Sigmoid colon (tissue), 7 donors: Measurements from ENCODE around the gene SKIC8. TPM values are rescaled to one million over a fixed set of nuclear protein-coding genes. Genes with fewer than 3 reads are reported as not detected.

Experiments
- DNase-seq: peaks from one replicate; pipeline ENCODE4 v3.0.0-alpha.2; 2019
- H3K27ac ChIP-seq, 4 donors: fragments of 200-600 bp; sonication (generic); one replicate each; pipeline ENCODE4 v1.5.1; 2016 to 2019; ENCODE audit warnings: mild to moderate bottlenecking in 1 of 4
- H3K27me3 ChIP-seq, 3 donors: fragments of 200-600 bp; sonication (generic); one replicate each; pipeline ENCODE4 v1.5.1; 2019; ENCODE audit warnings: mild to moderate bottlenecking in 1 of 3
- H3K36me3 ChIP-seq, 4 donors: fragments of 200-600 bp; sonication (generic); one replicate each; pipeline ENCODE4 v1.5.1; 2016 to 2019
- H3K4me1 ChIP-seq, 4 donors: fragments of 200-600 bp; sonication (generic); one replicate each; pipeline ENCODE4 v1.5.1; 2017 to 2019
- H3K4me3 ChIP-seq, 4 donors: fragments of 200-600 bp; sonication (generic); one replicate each; pipeline ENCODE4 v1.5.1; 2017 to 2019; ENCODE audit warnings: mild to moderate bottlenecking in 2 of 4, moderate library complexity in 1 of 4
- H3K9me3 ChIP-seq, 4 donors: fragments of 200-600 bp in 3 of 4; sonication (generic) in 3 of 4; one replicate each; pipeline versions ENCODE4 v1.5.1 to v1.6.1; 2013 to 2019
- EP300 ChIP-seq, 4 donors: sonication (generic); formaldehyde crosslinking; IDR thresholded peaks; one replicate each; pipeline ENCODE4 v1.6.1; 2017; ENCODE audit warnings: antibody characterized with exemption in 4 of 4
- POLR2A ChIP-seq, 2 donors: fragments of 450-650 bp; IDR thresholded peaks; one replicate each; pipeline ENCODE4 v1.6.1; 2016; ENCODE audit warnings: antibody characterized with exemption in 2 of 2, mild to moderate bottlenecking in 2 of 2, moderate library complexity in 2 of 2
- POLR2AphosphoS5 ChIP-seq, 4 donors: sonication (generic); formaldehyde crosslinking; IDR thresholded peaks; one replicate each; pipeline ENCODE4 v1.6.1; 2017; ENCODE audit warnings: antibody characterized with exemption in 4 of 4
- WGBS, 2 donors: extraction: QIAGEN DNeasy Blood & Tissue Kit; methylation state at CpG; one replicate each; pipeline ENCODE4 v1.1.7; 2013; 5-methylcytosine and 5-hydroxymethylcytosine counted together
- intact Hi-C: fragments of 100-400 bp; cut with DNase I; formaldehyde crosslinking; loops from one replicate; pipeline ENCODE4 v1.15.1; 2023
- polyA plus RNA-seq, 3 donors: library from polyadenylated mRNA; stranded (reverse); fragments of 200-250 nt; gene quantifications; one replicate each; pipeline ENCODE4 v1.2.3, GENCODE V29; 2013
- total RNA-seq, 4 donors: library from RNA; depleted of rRNA; stranded (reverse); fragments of >200 nt; gene quantifications; one replicate each; pipeline ENCODE4 v1.1.0, GENCODE V29; 2016
- TF ChIP-seq, protein P1 (sequence below), 4 experiments: fragments of 450-650 bp in 3 of 4; fragments of 200-600 bp in 1 of 4; IDR thresholded peaks; one replicate each; pipeline ENCODE4 v1.5.1; 2016 to 2019; ENCODE audit warnings: antibody characterized with exemption in 4 of 4, mild to moderate bottlenecking in 3 of 4, moderate library complexity in 2 of 4
- donor health status: healthy with polysubstance abuse.
- donor health status: Bipolar disorder and iron deficiency.
- donor health status: healthy.

SKIC8 gene
- total and polyA plus RNA-seq, 7 donors = 43.2 to 81.1 (median 56.4) TPM

GRCh38 chr15:78343276-78344060 lies 44.1 kb upstream of the SKIC8 start:
- DNase-seq = no peak
- H3K27ac ChIP-seq = no peak overlapping the region
- H3K4me1 ChIP-seq = peaks cover 0 to 30% (median 15%) of the 10 kb centered on the region in 4 donors
- intact Hi-C loops = no loop called here
- no peak for TF ChIP-seq POLR2AphosphoS5 (IDR thresholded peaks at IDR 0.05)
- no peak for TF ChIP-seq POLR2A (IDR thresholded peaks at IDR 0.05)
- TF ChIP-seq EP300 (IDR thresholded peaks at IDR 0.05) = no peak
- TF ChIP-seq, protein P1, sequence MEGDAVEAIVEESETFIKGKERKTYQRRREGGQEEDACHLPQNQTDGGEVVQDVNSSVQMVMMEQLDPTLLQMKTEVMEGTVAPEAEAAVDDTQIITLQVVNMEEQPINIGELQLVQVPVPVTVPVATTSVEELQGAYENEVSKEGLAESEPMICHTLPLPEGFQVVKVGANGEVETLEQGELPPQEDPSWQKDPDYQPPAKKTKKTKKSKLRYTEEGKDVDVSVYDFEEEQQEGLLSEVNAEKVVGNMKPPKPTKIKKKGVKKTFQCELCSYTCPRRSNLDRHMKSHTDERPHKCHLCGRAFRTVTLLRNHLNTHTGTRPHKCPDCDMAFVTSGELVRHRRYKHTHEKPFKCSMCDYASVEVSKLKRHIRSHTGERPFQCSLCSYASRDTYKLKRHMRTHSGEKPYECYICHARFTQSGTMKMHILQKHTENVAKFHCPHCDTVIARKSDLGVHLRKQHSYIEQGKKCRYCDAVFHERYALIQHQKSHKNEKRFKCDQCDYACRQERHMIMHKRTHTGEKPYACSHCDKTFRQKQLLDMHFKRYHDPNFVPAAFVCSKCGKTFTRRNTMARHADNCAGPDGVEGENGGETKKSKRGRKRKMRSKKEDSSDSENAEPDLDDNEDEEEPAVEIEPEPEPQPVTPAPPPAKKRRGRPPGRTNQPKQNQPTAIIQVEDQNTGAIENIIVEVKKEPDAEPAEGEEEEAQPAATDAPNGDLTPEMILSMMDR (IDR thresholded peaks at IDR 0.05) = no peak
- H3K4me3 ChIP-seq = no peak overlapping the region
- no peaks in the 10 kb centered on the region for H3K9me3 ChIP-seq
- no peaks in the 10 kb centered on the region for H3K36me3 ChIP-seq
- 85% methylated on average over 12 of the region's 12 CpGs for WGBS, 2 donors
- peaks cover 7 to 34% (median 30%) of the 10 kb centered on the region in 3 donors for H3K27me3 ChIP-seq

- TF ChIP-seq POLR2AphosphoS5 (IDR thresholded peaks at IDR 0.05) (no peak), POLR2A (IDR thresholded peaks at IDR 0.05) (no peak), EP300 (IDR thresholded peaks at IDR 0.05) (no peak)
- TF ChIP-seq, protein P1 (IDR thresholded peaks at IDR 0.05) = no peak
- H3K27ac ChIP-seq = no peak overlapping the region
- H3K4me1 ChIP-seq = peaks cover 0 to 16% (median 13%) of the 10 kb centered on the region in 4 donors
- WGBS, 2 donors = 62 to 68% methylated on average over 5 of the region's 5 CpGs
- intact Hi-C loops = no loop called here
- H3K27me3 ChIP-seq = peaks cover 7 to 49% (median 30%) of the 10 kb centered on the region in 3 donors
- H3K36me3 ChIP-seq = no peaks in the 10 kb centered on the region
- no peak overlapping the region for H3K4me3 ChIP-seq
- no peak for DNase-seq
- no peaks in the 10 kb centered on the region for H3K9me3 ChIP-seq
Observed at GRCh38 chr15:78342021-78342420, 42.6 kb upstream of the SKIC8 start.

DNA sequence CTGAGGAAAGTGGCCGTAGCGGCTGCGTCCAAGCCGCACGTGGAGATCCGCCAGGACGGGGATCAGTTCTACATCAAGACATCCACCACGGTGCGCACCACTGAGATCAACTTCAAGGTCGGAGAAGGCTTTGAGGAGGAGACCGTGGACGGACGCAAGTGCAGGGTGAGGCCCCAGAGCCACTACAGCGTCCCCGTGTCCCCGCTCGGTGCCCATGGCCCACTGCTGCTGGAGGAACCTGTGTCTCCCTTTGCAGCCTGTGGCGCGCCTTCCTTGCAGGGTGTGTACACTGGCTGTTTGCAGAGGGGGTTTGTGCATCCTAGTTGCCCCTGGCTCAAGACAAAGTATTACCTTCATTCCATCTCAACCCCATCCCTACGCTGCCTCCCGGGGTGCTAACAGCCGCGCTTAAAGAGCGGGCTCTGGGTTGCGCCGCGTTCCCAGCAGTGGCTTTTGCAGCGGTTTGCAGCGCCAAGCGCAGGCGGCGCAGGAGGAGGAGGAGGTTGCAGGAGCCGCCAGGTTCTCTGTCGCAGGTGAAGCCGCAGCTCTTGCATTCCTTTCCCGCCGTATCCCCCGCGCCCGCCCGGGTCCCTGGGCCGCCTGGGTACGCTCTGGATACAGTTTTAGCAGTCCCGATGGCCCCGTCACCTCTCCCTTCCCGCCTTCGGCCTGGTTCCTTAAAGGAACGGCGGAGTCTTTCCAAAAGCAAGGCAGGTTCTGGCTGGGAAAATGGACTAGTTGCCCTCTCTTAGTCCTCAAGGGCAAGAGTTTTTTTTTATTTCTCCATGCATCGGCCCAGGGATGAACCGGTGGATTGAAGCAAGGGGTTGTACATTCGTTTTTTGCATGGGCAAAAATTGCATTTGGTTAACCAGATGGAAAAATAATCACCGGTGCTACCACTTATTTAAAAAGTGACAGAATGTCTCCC lies 41.9 kb upstream of the SKIC8 start:
- no peak for DNase-seq
- H3K27ac ChIP-seq = no peak overlapping the region
- no peaks in the 10 kb centered on the region for H3K9me3 ChIP-seq
- intact Hi-C loops = no loop called here
- no peaks in the 10 kb centered on the region for H3K36me3 ChIP-seq
- WGBS, 2 donors = 4 to 10% methylated on average over 53 of the region's 53 CpGs
- H3K27me3 ChIP-seq = peaks cover 7 to 52% (median 30%) of the 10 kb centered on the region in 3 donors
- peaks cover 0 to 16% (median 12%) of the 10 kb centered on the region in 4 donors for H3K4me1 ChIP-seq
- TF ChIP-seq EP300 (IDR thresholded peaks at IDR 0.05) (no peak), POLR2AphosphoS5 (IDR thresholded peaks at IDR 0.05) (no peak), POLR2A (IDR thresholded peaks at IDR 0.05) (no peak)
- TF ChIP-seq, protein P1 (IDR thresholded peaks at IDR 0.05) = no peak
- no peak overlapping the region for H3K4me3 ChIP-seq

GRCh38 chr15:78340231-78341056 lies 41.0 kb upstream of the SKIC8 start, which contains the start of gene CRABP1:
Gene CRABP1 (plus strand): TSS chr15:78340353. CDS start chr15:78340429, 76 bp downstream.
- 2 to 3% methylated on average over 67 of the region's 67 CpGs for WGBS, 2 donors
- peaks cover 7 to 52% (median 30%) of the 10 kb centered on the region in 3 donors for H3K27me3 ChIP-seq
- H3K36me3 ChIP-seq = no peaks in the 10 kb centered on the region
- peaks cover 0 to 16% (median 12%) of the 10 kb centered on the region in 4 donors for H3K4me1 ChIP-seq
- intact Hi-C loops = no loop called here
- no peaks in the 10 kb centered on the region for H3K9me3 ChIP-seq
- no peak within 1 kb of the TSS for H3K27ac ChIP-seq
- TF ChIP-seq, protein P1 (IDR thresholded peaks at IDR 0.05) = no peak
- TF ChIP-seq POLR2AphosphoS5 (IDR thresholded peaks at IDR 0.05) (no peak), EP300 (IDR thresholded peaks at IDR 0.05) (no peak), POLR2A (IDR thresholded peaks at IDR 0.05) (no peak)
- H3K4me3 ChIP-seq = peak within 1 kb of the TSS in 1 of 4 donors; percentile 15
- no peak for DNase-seq
